ENCODE measurements around the gene HCN2. TPM values are rescaled to one million over a fixed set of nuclear protein-coding genes. Genes with fewer than 3 reads are reported as not detected.
"Not testable (repeated sequence)": the region's sequence is repeated elsewhere in the genome, so short reads cannot be mapped to it uniquely, and the experiment has no call there.

HCN2 gene
- total RNA-seq, 2 experiments from 2014 or later = 2.1 TPM

DNA sequence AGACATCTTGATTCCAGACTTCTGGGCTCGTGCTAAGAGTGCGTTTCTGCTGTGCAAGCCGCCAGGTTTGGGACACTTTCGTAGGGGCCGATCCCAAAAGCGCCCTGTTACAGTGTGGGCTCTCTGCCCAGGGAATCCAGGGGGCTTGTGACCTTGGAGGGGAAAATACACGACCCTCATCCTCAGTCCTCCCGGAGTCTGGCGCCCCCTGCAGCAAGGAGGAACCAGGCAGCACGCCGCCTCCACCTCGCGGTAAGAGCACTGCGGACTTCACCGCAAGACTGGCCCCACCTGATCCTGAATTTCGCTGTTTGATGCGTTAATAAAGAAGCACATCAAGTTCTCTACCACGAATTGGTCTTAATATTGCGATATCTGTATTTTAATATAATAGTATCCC, 38.5 kb downstream of the HCN2 start:
- no peak overlapping the region for H3K27ac Mint-ChIP-seq
- Histone ChIP-seq H3K36me3 (ENCODE audit: insufficient read depth, low read length) (peaks cover 55% of the 10 kb centered on the region), H3K4me1 (ENCODE audit: insufficient read depth, low read length) (peaks cover 30% of the 10 kb centered on the region), H3K4me3 (ENCODE audit: low read length) (no peak overlapping the region), H3K27ac (ENCODE audit: low read depth in 1 of 2, low read length in 2 of 2) (no peak overlapping the region), H3K9me3 (ENCODE audit: control insufficient read depth in 1 of 2, insufficient read depth in 1 of 2, low read length in 2 of 2) (peaks cover 0 to 4% of the 10 kb centered on the region in 2 experiments), H3K27me3 (ENCODE audit: control insufficient read depth in 1 of 2, insufficient read depth in 2 of 2, low read length in 2 of 2) (no peaks in the 10 kb centered on the region)
- ATAC-seq (ENCODE audit: poor library complexity) = no peak
- H3K4me1 Mint-ChIP-seq (ENCODE audit: low read depth) = peaks cover 27% of the 10 kb centered on the region
- DNase-seq = peak in 3 of 14 experiments; percentile 29 to 43 (median 38)
- POLR2A ChIA-PET = no interaction called here
- no peaks in the 10 kb centered on the region for H3K9me3 Mint-ChIP-seq
- TF ChIP-seq, protein P1, sequence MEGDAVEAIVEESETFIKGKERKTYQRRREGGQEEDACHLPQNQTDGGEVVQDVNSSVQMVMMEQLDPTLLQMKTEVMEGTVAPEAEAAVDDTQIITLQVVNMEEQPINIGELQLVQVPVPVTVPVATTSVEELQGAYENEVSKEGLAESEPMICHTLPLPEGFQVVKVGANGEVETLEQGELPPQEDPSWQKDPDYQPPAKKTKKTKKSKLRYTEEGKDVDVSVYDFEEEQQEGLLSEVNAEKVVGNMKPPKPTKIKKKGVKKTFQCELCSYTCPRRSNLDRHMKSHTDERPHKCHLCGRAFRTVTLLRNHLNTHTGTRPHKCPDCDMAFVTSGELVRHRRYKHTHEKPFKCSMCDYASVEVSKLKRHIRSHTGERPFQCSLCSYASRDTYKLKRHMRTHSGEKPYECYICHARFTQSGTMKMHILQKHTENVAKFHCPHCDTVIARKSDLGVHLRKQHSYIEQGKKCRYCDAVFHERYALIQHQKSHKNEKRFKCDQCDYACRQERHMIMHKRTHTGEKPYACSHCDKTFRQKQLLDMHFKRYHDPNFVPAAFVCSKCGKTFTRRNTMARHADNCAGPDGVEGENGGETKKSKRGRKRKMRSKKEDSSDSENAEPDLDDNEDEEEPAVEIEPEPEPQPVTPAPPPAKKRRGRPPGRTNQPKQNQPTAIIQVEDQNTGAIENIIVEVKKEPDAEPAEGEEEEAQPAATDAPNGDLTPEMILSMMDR (IDR thresholded peaks at IDR 0.05) = no peak
- no peaks in the 10 kb centered on the region for H3K27me3 Mint-ChIP-seq
- CTCF ChIA-PET = interaction anchor here (1.4 kb wide), 1 partner anchor 44 kb away, joined by 4 read pairs; no protein-coding TSS in a partner anchor
- peaks cover 57% of the 10 kb centered on the region for H3K36me3 Mint-ChIP-seq (ENCODE audit: low read depth)
- intact Hi-C loops (cut with DNase I, micrococcal nuclease) = no loop called here
- H3K4me3 Mint-ChIP-seq = no peak overlapping the region

DNA sequence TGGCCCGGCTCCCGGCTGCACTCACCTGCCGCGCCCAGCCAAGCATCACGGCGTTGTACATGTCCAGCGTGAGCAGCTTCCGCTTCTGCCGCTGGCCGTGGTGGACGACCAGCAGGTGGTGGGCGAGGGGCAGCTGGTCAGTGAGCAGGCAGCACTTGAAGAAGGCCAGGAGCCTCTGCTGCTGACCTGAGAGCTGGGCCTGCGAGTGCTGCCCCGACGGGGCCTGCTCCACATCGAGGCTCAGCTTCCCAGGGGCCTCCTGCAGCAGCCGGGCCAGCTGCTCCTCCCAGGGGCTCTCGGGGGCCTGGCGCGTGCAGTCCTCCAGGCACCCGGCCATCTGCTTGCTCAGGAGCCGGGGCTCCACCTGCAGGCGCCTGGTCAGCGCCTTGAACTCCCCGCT, 39.8 kb downstream of the HCN2 start:
- H3K9me3 ChIP-seq (ENCODE audit: control insufficient read depth in 1 of 2, insufficient read depth in 1 of 2, low read length in 2 of 2); DNase-seq; H3K27me3 Mint-ChIP-seq; H3K4me3 Mint-ChIP-seq; ATAC-seq (ENCODE audit: poor library complexity); CTCF ChIA-PET; H3K4me3 ChIP-seq (ENCODE audit: low read length); intact Hi-C loops (cut with DNase I, micrococcal nuclease); POLR2A ChIA-PET; H3K27ac Mint-ChIP-seq; H3K27ac ChIP-seq (ENCODE audit: low read depth in 1 of 2, low read length in 2 of 2); H3K27me3 ChIP-seq (ENCODE audit: control insufficient read depth in 1 of 2, insufficient read depth in 2 of 2, low read length in 2 of 2); H3K9me3 Mint-ChIP-seq: not testable (repeated sequence)
- peaks cover 40% of the 10 kb centered on the region for H3K4me1 ChIP-seq (ENCODE audit: insufficient read depth, low read length)
- peaks cover 35% of the 10 kb centered on the region for H3K4me1 Mint-ChIP-seq (ENCODE audit: low read depth)
- peaks cover 43% of the 10 kb centered on the region for H3K36me3 ChIP-seq (ENCODE audit: insufficient read depth, low read length)
- peaks cover 50% of the 10 kb centered on the region for H3K36me3 Mint-ChIP-seq (ENCODE audit: low read depth)

DNA sequence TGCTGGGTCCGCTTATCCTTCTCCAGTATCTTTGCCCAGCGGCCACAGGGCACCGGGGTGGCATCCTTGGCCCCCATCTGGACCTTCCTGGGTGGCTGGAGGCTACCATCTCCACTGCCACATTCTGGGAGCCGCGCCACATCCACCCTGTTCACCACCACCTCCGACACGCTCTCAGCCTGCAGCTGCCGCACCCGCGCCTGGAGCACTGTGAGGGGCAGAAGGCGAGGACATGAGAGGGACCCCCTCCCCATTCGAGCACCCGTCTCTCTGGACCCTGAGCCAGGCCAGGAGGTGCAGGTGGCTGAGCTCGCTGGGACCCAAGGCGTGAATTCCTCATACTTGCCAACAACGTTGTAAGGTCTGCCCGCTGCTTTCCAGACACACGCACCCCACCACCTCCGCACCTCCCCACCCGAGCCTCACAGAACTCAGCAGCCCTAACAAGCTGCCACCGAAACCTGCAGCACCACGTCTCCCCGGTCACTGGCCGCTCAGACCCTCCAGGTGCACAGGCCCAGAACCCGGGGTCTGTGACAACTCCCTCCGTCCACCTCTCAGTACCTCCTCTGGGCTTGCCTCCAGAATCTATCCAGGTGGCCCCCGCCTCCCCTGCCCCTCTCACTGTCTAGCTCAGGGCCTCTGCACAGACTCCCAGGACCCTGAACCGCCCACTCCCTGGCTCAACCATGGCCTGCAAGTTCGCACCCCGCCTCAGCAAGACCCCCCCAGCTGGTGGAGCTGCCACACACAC, 40.5 kb downstream of the HCN2 start:
- CTCF ChIA-PET = no interaction called here

More for the DNA sequence above, 40.5 kb downstream of the HCN2 start:
- Histone ChIP-seq H3K4me1 (ENCODE audit: insufficient read depth, low read length) (peaks cover 40% of the 10 kb centered on the region), H3K27ac (ENCODE audit: low read depth in 1 of 2, low read length in 2 of 2) (no peak overlapping the region), H3K9me3 (ENCODE audit: control insufficient read depth in 1 of 2, insufficient read depth in 1 of 2, low read length in 2 of 2) (peaks cover 0 to 4% of the 10 kb centered on the region in 2 experiments), H3K36me3 (ENCODE audit: insufficient read depth, low read length) (peaks cover 37% of the 10 kb centered on the region), H3K27me3 (ENCODE audit: control insufficient read depth in 1 of 2, insufficient read depth in 2 of 2, low read length in 2 of 2) (no peaks in the 10 kb centered on the region), H3K4me3 (ENCODE audit: low read length) (no peak overlapping the region)
- peaks cover 35% of the 10 kb centered on the region for H3K4me1 Mint-ChIP-seq (ENCODE audit: low read depth)
- POLR2A ChIA-PET = no interaction called here
- H3K27me3 Mint-ChIP-seq = no peaks in the 10 kb centered on the region
- intact Hi-C loops (cut with DNase I, micrococcal nuclease) = loop anchor here in 1 of 2 experiments (5.0 kb wide), 1 partner anchor 58 kb away; the partner anchor contains the start of gene BSG
- TF ChIP-seq, protein P1 (IDR thresholded peaks at IDR 0.05) = no peak
- H3K27ac Mint-ChIP-seq = no peak overlapping the region
- ATAC-seq (ENCODE audit: poor library complexity) = no peak
- peak overlapping the region; percentile 54 for H3K4me3 Mint-ChIP-seq
- no peaks in the 10 kb centered on the region for H3K9me3 Mint-ChIP-seq
- no peak for DNase-seq
- H3K36me3 Mint-ChIP-seq (ENCODE audit: low read depth) = peaks cover 47% of the 10 kb centered on the region

All from CD4-positive, alpha-beta T cell (primary cell).